Suppressor macrophage treated with lipopolysaccharide for 1 hour (primary cell): ENCODE data around the gene SDCBP2.
A peak's percentile ranks its signal among the peaks of the same experiment; 100 is the strongest.

Source experiments
- DNase-seq, 3 donors: peaks; one replicate each; pipeline ENCODE4 v3.0.0-alpha.2; 2020 to 2022

The SDCBP2 gene

GRCh38 chr20:1269235-1269634, 59.7 kb downstream of the SDCBP2 start:
- no peak for DNase-seq

- DNase-seq: no peak
These were observed 61.0 kb downstream of the SDCBP2 start for GRCh38 chr20:1267809-1268374.

GRCh38 chr20:1267161-1267560, 61.8 kb downstream of the SDCBP2 start:
- DNase-seq: no peak

GRCh38 chr20:1266167-1266973, 62.6 kb downstream of the SDCBP2 start, which contains the start of gene SNPH:
TSS of gene SNPH (plus strand) at chr20:1266294. CDS start at chr20:1296240, 29,946 bp downstream.
- peak; percentile 20 to 42 (median 25) for DNase-seq

GRCh38 chr20:1265916-1266166, 63.1 kb downstream of the SDCBP2 start:
- no peak for DNase-seq

- DNase-seq: no peak
These were observed 63.6 kb downstream of the SDCBP2 start for GRCh38 chr20:1265226-1265915.

- DNase-seq: no peak
These were observed 64.2 kb downstream of the SDCBP2 start for GRCh38 chr20:1264727-1265126.

- peak; percentile 51 to 71 (median 60) for DNase-seq
These were observed 65.1 kb downstream of the SDCBP2 start for GRCh38 chr20:1263853-1264252.
